ENCODE results near the gene FAM229A. TPM values are rescaled to one million over a fixed set of nuclear protein-coding genes. Genes with fewer than 3 reads are reported as not detected.
A peak's percentile ranks its signal among the peaks of the same experiment; 100 is the strongest.
"Not testable (repeated sequence)": the region's sequence is repeated elsewhere in the genome, so short reads cannot be mapped to it uniquely, and the experiment has no call there.

The FAM229A gene, protein sequence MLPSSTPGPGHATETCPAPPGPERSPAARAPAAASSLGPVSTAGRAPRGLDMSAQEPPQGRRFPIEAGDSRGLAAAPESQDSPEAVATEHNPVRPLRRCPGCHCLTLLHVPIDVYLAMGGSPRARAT
- 1.5 TPM for polyA plus RNA-seq (2013, experiment 1 of 2; ENCODE audit: insufficient read length)
- polyA plus RNA-seq (2013, experiment 2 of 2; ENCODE audit: insufficient read length): 3.8 TPM

GRCh38 chr1:32362474-32363313 lies at the start of gene FAM229A, which contains the start of gene TSSK3:
FAM229A (minus strand) TSS chr1:32362485; CDS start chr1:32362091, 394 bp downstream.
TSSK3 (plus strand) TSS chr1:32362539; CDS start chr1:32362702, 163 bp downstream.
- no peak for DNase-seq

GRCh38 chr1:32411261-32411660 lies 49.0 kb upstream of the FAM229A start:
- no peak for DNase-seq

DNA sequence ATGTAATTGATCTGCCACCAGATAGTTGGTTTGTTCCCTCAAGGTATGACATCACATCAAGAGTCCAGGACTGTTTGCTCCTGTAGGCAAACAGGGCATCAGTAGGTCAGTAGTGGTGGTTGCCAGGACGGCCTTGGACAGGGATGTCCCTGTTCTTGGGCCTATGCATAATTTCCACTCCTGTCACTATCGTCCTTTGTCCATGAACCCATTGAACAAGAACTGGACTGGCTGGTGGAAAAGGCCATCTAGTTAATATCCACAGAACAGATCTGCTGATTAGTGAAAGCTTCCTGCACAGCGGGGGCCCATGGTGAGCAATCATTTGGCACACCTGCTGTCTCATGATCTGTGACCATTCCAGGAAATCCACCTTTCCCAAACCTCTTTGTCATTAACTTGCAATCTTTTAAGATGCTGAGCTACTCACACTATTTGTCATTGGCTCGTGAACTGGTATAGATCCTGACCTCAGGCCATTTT lies 44.4 kb upstream of the FAM229A start:
- DNase-seq: no peak

- no peak for DNase-seq
Observed at GRCh38 chr1:32405672-32406467, 43.6 kb upstream of the FAM229A start.

DNA sequence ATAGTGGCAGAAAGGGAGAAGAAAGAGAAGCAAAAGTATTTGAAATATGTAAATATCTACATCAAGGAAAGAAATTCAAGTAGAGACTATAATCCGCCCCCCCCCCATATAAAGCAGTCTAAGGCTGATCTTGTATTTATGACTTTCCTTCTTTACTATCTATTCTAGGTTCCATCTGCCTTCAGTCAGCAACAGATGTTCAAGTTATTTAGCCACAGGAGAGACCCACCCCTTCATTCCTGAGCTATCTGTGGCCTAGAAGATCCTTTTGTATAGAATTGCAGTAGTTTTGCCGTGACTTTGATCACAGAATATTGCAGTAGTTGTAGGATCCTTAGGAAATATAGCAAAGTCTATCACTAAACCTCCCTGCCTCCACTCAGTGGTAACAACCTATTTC lies 42.7 kb upstream of the FAM229A start:
- peak; percentile 79 for DNase-seq

- DNase-seq: peak; percentile 87
Observed at GRCh38 chr1:32400876-32401631, 38.8 kb upstream of the FAM229A start.

- DNase-seq: no peak
Observed at GRCh38 chr1:32399843-32400242, 37.6 kb upstream of the FAM229A start.

GRCh38 chr1:32398401-32398800 lies 36.1 kb upstream of the FAM229A start:
- DNase-seq: peak; percentile 32

GRCh38 chr1:32396524-32396923 lies 34.2 kb upstream of the FAM229A start:
- DNase-seq: not testable (repeated sequence)

GRCh38 chr1:32394890-32395432 lies 32.7 kb upstream of the FAM229A start:
- DNase-seq: no peak

DNA sequence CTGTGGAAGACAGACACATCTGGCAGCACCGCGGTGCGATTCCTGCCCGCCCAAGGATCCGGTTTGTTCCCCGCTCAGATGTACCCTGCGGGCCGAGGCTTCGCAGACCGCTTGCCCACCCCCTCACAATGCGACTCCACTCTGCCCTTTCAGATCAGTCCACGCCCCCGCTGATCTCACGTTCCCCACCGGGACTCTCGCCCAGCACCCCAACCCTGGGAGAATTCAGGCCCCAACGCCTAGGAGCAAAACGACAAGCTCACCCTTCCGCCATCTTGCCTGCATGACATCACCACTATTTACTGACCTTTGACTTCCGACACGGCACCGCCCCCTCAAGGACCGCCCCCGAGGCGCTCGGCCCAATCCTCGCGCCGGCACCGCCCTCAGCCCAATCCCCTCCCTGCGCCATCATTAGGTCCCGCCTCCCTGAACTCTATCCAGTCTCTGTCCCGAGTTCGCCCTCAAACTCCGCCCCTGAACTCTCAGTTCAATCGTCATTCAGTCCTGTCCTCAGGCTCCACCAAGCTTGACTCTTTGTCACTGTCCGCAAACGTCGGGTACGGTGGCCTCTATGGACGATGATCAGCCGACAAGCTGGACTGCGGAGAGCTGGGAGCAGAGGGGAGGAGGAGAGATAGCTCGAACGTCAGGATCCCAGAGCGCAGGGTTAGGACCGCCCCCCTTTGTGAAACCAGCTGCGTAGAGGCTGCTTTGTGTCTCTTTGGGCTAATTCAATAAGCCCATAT lies 32.0 kb upstream of the FAM229A start, which contains the start of gene BSDC1:
Gene BSDC1, minus strand, starts transcription at position 301 of the 749 bp plus-strand sequence. Its CDS starts 27 bp downstream, at position 274.
- DNase-seq: peak; percentile 97

GRCh38 chr1:32393832-32394140 lies 31.5 kb upstream of the FAM229A start:
- peak; percentile 4 for DNase-seq

- no peak for DNase-seq
Observed at GRCh38 chr1:32393136-32393535, 30.9 kb upstream of the FAM229A start.

DNA sequence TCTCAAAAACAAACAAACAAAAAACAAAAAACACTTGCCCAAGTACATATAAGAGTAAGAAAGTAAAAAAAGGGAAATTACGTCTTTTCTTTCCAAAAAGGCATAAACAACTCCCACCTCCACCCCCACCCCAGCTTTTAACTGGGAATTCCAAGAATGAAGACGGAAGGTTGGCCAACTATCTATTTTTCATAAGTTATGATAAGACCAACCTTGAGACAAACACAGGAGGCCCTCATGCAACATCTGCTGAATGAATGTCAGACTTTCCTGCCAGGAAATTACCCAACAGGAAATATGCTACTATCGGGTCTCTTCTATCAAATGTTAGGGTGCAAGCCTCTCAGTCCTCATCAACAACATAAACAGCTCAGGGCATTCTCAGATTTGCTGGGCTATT lies 30.0 kb upstream of the FAM229A start:
- no peak for DNase-seq

DNA sequence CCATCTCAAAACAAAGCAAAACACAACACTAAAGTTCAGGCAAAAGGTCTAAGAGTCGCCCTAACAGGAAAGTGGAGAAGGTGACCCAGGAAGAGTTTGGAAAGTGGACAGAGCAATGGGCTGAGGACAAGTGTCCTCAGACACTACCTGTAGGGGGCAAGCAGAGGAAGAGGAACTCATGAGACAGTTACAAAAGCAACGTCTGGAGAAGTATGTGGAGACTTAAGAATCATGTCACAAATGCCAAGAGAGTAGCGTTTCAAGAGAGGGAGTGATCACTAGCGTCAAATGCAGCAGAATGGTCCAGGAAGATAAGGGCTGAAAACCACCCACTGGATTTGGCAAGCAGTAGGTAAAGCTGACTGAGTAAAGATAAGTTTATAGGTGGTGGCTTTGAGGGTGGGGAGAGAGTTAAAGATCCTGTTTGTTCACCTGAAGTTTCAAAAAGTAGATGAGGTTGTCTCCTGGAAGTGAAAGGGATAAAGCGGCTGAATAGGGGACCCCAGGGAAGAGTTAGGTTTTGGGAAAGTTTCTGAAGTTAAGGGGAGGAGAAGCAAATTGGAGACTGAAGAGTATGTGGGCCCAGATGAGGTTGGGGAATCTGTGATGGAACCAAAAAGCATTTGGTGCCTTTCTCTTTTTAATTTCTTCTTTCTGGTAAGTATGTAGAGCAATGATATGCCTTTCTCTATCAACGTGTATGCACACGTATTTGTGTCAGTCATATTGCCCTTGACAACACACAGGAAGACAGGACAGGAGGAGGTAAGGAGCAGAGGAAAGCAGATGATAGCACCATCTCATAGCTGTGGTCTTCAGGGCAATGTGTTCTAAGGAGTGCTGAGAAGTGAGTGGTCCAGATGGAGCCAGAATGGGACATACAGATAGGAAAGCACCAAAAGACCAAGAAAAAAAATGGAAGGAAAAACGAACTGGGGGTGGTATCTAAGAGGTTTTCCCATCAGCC lies 28.9 kb upstream of the FAM229A start:
- DNase-seq: no peak

DNA sequence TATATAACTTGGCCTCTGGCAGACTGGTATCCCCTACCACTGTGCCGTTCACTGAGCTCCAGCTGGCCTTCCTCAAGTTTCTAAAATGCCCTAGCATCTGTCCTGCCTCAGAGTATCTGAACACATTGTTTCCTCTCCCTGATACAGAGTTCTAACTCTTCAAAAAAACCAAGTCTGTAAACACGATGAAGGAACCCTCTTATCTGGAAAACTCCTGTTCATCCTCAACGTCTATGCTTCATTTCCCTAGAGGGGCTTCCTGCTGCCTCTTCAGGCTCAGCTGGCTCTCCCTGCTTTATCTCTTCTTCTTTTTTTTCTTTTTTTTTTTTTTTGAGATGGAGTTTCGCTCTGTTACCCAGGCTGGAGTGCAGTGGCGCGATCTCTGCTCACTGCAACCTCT lies 26.4 kb upstream of the FAM229A start:
- DNase-seq: no peak

GRCh38 chr1:32386676-32387392 lies 24.5 kb upstream of the FAM229A start:
- no peak for DNase-seq

DNA sequence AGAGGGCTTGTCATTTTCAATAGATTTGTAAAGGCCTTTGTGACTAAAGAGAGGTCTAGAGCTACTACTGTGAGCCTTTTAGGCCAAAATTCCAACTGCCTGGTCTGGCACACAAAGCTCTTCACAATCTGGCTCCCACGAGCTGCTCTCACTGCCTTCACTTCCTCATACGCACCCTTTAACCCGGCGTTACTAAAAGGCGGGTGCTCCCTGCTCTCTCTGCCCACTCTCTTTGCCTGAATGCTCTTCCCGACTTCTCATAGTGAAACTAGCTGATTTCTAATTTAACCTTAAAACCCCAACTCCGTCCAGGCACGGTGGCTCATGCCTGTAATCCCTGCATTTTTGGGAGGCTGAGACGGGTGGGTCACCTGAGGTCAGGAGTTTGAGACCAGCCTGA lies 17.8 kb upstream of the FAM229A start:
- no peak for DNase-seq

GRCh38 chr1:32377541-32378220 lies 15.4 kb upstream of the FAM229A start:
- DNase-seq: no peak

Data from fibroblast of skin of abdomen (primary cell).